GM18517 (cell line): ENCODE results near the gene ZNF701.
"Not testable (repeated sequence)": the region's sequence is repeated elsewhere in the genome, so short reads cannot be mapped to it uniquely, and the experiment has no call there.

Experiments
- ATAC-seq: cut with Tn5 transposase; IDR thresholded peaks from one replicate; pipeline ENCODE4 v1.9.1; 2021; ENCODE audit warnings: mild to moderate bottlenecking, moderate library complexity; ENCODE audit not compliant: unreplicated experiment

Gene ZNF701

GRCh38 chr19:52561611-52562010 is 8.5 kb upstream of the ZNF701 start:
- not testable (repeated sequence) for ATAC-seq

DNA sequence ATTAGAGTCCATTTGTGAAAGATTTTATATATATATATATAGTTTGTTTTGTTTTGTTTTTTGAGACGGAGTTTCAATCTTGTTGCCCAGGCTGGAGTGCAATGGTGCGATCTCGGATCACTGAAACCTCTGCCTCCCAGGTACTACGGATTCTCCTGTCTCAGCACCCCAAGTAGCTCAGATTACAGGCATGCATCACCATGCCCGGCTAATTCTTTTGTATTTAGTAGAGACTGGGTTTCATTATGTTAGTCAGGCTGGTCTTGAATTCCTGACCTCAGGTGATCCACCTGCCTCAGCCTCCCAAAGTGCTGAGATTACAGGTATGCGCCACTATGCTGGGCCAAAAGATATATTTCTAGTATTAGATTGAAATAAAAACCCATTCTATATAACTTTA is 4.0 kb upstream of the ZNF701 start:
- no peak for ATAC-seq

GRCh38 chr19:52566588-52566987 is 3.5 kb upstream of the ZNF701 start:
- no peak for ATAC-seq

- no peak for ATAC-seq
Measured at GRCh38 chr19:52567921-52568320, 2.2 kb upstream of the ZNF701 start.

DNA sequence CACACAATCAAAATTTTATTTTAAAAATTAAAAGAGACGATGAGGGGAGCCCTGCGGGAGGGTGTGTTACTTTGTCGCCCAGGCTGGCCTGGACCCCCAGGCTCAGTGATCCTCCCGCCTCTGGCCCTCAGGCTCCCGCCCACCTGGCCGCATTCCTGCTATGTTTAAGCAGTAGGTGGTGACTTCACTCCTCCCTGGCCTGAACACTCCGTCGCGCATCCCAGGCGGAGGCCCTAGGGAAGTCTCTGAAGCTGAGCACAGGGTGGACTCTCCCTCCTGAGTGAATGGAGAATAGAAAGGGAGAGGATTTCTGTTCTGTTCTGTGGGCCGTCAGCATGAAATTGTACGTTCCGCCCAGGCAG is 468 bp upstream of the ZNF701 start:
- not testable (repeated sequence) for ATAC-seq

- ATAC-seq, result no peak
Measured at GRCh38 chr19:52584736-52585440, 14.8 kb downstream of the ZNF701 start.

GRCh38 chr19:52585604-52586003 is 15.5 kb downstream of the ZNF701 start:
- no peak for ATAC-seq

- ATAC-seq, result no peak
Measured at GRCh38 chr19:52590728-52591127, 20.6 kb downstream of the ZNF701 start.

DNA sequence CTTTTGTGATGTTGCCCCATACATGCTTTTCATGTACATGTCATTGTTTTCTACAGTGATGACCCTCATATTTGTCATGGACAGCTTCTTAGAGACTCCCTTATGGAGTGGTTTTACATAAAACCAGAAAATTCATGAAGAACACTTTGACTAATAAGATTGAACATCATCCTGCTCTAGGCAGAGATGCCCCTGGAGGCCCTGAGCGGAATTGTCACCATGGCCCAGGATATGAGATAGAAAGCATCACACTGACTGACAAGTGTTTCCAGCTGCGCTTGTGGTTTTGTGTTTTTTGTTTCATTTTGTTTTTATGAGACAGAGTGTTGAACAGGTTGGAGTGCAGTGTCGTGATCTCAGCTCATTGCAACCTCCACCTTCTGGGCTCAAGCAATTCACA is 22.2 kb downstream of the ZNF701 start:
- ATAC-seq, result no peak

DNA sequence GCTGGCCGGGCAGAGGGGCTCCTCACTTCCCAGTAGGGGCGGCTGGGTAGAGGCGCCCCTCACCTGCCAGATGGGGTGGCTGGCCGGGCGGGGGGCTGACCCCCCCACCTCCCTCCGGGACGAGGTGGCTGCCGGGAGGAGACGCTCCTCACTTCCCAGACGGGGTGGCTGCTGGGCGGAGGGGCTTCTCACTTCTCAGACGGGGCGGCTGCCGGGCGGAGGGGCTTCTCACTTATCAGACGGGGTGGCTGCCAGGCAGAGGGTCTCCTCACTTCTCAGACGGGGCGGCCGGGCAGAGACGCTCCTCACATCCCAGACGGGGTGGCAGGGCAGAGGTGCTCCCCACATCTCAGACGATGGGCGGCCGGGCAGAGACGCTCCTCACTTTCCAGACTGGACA is 23.4 kb downstream of the ZNF701 start:
- not testable (repeated sequence) for ATAC-seq

DNA sequence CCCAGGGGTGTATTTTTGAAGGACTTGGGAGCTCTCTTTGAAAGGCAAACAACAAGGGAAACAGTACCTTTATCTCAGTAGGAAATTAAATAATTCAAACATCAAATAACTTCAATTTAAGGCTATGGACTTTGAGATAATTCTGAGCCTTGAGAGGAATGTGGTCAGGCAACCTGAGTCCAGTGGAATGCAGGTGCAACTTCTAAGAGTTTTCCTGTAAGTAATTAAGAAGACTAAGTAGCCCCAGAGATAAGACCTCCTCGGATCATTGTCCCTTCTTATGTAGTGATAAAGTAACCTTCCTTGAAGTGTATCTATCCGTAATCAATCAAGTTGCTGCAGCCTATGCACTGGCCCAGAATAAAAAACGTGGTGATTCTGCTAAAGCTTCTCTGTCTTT is 29.2 kb downstream of the ZNF701 start:
- ATAC-seq, result no peak

DNA sequence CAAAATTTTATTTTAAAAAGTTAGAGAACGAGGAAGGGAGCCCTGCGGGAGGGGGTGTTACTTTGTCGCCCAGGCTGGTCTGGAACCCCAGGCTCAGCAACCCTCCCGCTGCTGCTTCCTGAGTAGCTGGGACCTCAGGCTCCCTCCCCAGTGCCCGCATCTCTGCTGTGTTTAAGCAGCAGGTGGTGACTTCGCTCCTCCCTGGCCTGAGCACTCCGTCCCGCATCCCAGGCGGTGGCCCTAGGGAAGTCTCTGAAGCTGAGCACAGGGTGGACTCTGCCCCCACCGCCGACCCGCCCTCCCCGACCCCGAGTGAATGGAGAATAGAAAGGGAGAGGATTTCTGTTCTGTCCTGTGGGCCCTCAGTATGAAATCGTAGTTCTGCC is 30.5 kb downstream of the ZNF701 start:
- no peak for ATAC-seq

DNA sequence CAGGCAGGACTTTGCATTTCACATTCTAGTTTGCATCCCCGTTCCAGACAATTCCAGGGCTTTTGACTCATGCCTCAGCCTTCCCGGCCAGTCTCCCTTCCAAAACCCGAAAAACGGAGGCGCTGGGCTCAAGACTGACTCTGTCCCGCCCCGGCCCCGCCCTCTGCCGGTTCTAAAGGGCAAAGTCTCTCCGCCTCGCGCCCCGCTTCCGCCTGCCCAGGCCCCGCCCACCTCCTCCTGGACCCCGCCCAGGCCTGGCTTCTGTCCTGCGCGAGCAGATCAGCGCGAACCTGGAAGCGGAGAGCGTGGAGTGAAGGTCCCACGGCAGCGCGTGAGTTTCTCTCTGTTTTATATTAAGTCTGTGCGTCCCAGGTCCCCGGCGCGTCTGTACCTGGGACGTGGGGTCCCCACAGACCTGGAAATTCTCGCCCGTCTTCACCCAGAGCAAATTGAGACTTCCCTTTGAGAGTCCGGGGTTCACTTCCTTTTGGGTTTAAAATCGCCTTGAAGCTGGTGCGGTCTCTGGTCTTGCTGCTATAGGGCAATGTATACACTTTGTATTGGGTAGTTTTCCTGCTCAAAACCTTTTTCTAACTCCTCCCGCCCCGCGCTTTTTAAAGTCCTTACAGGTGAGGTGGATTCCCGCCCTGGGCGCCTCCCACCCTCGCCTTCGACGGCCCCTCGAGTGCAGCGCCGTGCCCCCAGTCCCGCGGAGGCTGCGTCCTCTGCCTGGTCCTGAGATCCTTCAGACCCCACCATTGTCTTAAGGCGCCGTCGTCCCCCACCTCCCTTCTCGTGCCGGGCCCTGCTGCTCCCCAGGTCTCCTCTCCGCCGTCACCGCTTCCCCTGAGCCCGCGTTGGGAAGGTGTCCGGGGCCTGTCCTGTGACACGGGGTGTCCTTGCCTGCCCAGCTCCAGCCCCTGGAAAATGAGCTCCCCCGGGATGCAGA is 31.2 kb downstream of the ZNF701 start:
- peak; percentile 87 for ATAC-seq

DNA sequence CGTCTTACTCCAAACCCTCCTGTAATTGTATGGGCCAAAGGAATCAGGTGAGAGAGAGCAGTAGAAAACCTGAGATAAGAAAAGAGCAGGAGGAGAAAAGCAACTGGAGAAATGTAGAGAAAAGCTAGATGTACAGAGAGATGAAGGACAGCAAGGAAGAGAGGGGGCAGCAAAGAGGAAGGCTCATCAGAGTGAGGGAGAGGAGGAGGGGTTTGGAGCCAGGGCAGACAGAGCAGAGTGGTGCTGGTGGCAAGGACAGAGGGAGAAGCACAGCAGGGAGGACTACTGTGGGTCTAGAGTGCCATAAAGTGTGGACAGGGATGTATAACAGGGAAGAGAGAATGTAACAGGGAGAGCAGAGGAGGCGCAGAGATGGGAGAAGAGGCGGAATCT is 31.9 kb downstream of the ZNF701 start:
- ATAC-seq, result not testable (repeated sequence)

DNA sequence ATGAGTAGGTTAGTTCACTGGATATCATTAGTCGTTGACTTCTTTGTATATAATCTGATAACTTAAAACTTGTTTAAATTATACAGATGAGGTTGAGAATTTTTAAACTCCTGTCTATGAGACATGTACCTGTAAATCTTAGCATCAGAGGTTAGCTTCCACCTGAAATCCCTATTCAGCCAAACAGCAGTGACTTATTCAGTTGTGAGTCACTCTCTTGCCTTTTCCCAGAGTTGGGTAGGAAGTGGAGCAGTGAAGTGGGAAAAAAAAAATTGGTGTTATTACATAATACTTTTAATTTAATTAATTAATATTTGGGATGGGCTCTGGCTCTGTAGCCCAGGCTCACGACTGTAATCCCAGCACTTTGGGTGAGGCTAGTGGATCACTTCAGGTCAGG is 32.9 kb downstream of the ZNF701 start:
- ATAC-seq, result no peak

DNA sequence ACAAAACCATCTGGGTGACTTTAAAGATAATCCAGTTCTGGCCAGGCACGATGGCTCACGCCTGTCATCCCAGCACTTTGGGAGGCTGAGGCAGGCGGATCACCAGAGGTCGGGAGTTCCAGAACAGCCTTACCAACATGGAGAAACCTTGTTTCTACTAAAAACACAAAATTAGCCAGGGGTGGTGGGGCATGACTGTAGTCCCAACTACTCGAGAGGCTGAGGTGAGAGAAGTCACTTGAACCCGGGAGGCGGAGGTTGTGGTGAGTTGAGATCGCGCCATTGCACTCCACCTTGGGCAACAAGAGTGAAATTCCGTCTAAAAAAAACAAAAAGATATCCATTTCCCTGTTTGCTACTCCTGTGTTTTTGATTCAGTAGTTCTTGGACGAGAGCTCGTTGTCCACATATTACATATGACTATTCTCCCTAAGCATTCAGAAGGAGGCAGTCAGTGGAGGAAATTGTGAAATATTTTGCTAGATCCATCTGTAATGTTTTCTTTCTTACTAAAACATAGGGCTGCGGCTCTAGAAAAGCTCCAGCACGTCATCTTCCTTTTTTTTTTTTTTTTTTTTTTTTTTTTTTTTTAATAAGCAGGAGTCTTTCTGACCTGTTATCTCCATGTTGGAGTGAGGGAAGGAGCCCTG is 33.6 kb downstream of the ZNF701 start:
- no peak for ATAC-seq

GRCh38 chr19:52613299-52613906 is 43.3 kb downstream of the ZNF701 start:
- ATAC-seq, result no peak

- no peak for ATAC-seq
Measured at GRCh38 chr19:52621376-52621775, 51.3 kb downstream of the ZNF701 start.

- ATAC-seq, result no peak
Measured at GRCh38 chr19:52622261-52622660, 52.2 kb downstream of the ZNF701 start.

DNA sequence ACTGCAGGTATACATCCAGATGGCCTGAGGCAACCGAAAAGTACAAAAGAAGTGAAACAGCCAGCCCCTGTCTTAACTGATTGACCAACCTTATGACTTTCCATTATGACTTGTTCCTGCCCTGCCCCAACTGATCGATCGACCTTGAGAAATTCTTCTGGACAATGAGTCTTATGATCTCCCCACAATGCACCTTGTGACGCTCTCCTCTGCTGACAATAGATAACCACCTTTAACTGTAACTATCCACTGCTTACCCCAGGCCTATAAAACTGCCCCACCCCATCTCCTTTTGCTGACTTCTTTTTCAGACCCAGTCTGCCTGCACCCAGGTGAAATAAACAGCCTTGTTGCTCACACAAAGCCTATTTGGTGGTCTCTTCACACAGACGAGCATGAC is 56.8 kb downstream of the ZNF701 start:
- ATAC-seq, result no peak

DNA sequence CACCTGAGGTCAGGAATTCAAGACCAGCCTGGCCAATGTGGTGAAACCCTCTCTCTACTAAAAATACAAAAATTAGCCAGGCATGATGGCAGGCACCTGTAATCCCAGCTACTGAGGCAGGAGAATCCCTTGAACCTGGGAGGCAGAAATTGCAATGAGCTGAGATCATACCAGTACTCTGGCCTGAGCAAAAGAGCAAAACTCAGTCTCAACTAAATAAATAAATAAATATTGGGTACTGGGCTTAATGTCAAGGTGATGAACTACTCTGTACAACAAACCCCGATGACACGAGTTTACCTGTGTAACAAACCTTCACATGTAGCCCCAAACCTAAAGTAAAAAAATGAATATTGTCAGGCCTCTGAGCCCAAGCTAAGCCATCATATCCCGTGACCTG is 57.4 kb downstream of the ZNF701 start:
- ATAC-seq, result not testable (repeated sequence)
